CD4-positive, alpha-beta T cell treated with Interleukin-15 for 1 hour (primary cell): ENCODE data around the gene DYNLRB1.
A peak's percentile ranks its signal among the peaks of the same experiment; 100 is the strongest.

Experiments used
- DNase-seq: peaks from one replicate; pipeline ENCODE4 v3.0.0-alpha.2; 2020

Gene DYNLRB1

DNA sequence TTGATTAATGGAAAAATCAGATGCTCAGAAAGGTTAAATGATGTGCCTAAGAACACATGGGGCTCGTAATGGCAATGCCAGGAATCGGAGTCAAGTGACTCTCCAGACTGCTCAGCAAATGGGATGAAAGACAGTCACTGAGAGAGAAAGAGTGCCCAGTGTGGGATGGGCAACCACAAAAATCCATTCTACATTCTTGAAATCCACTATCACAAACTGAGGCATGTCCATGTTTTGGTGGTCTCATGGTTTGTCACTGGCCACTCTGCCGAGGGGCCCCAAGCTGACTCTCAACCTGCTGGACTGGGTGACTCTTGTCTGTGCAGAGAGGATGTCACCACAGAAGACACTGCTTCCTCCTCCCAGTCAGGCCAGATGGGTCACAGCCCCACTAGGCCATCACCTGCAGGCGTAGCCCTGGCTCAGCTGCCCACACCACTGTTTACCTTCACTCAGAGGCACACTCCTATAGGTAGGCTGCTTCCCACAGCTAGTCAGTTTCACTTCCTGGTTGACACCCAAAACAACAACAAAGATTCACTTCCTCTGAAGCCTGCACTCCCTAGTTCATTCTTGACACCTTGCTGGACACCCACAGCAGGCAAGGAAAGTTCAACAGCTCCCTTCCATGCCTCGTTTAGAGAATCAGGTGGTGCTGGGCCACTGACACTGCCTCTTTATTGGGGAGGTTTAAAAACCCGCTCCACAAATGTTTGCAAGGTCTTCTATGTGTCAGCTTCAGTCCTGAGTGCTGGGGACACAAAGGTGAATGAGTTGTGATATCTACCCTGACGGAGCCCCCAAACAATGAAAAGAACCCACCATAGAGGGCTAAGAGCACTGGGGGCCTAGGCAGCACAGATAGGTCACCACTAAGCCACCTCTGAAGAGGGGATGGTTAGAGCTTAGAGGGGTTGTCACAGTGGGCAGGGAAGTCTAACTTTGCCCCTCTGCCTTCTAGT, 64.0 kb downstream of the DYNLRB1 start:
- DNase-seq: peak; percentile 30

DNA sequence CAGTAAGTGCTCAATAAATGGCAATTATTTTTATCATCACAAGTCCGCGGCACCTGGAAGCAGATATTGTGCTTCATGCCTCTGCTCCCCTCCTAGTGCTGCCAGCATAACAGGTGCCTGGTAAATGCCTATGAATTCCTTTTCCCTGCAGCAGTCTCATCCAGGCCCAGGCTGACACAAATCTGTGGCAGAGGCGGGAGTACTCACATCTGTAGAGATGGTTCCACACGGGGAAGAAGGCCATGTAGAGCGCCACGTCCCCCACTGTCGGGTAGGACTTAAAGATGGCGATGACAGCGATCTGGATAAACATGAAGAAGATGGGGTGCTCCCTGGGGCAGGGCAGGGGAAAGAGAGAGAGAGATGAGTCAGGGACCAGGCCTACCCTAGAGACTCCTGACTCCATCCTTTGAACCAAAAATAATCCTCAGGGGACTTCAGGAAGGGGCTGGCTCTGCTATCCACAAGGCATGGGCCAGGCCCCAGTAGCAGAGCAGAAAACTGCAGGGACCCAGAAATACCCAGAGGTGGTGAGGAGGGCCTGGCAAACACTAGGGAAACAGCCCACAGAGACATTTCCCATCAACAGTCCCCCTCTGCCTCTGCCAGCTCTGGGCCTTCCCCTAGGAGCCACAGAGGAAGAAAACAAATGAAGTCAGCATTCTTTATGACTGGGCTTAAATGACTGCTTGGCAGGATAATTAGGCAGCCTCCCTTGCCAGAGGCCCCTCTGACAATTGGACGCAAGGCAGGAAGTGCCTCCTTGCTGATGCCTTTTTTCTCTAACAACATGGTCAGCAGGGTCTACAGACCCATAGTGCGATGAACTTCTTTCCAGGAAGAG, 65.3 kb downstream of the DYNLRB1 start:
- no peak for DNase-seq

DNA sequence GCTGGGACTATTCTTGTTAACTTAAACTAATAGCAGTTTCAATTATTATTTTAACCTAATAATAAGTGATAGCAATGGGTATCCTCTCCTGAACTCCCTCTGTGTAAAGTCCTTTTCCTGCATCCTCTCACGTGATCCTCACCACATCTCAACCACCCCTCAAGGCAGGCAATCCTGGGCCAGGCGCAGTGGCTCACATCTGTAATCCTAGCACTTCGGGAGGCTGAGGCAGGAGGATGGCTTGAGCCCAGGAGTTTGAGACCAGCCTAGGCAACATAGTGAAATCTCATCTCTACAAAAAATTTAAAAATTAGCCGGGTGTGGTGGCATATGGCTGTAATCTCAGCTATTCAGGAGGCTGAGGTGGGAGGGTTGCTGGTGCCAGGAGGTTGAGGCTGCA, 66.0 kb downstream of the DYNLRB1 start:
- DNase-seq: no peak

DNA sequence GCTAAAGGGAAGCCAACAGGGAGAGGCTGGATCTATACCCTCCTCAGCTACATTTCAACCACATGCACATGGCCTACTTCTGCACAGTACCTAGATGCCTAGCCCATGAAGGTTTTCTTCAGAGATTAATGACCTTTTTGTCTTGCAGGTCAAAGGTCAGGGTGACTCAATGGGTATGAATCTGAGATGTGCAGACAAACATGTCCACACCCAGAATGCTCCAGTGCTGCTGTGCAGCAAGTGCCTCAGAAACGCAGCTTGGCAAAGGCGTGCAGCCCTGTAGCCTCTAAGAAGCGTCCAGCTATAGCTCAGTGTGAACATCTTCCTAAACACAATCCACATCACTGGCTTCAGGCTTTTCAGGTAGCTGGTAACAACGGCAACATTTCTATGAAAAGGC, 66.7 kb downstream of the DYNLRB1 start:
- DNase-seq: no peak

DNA sequence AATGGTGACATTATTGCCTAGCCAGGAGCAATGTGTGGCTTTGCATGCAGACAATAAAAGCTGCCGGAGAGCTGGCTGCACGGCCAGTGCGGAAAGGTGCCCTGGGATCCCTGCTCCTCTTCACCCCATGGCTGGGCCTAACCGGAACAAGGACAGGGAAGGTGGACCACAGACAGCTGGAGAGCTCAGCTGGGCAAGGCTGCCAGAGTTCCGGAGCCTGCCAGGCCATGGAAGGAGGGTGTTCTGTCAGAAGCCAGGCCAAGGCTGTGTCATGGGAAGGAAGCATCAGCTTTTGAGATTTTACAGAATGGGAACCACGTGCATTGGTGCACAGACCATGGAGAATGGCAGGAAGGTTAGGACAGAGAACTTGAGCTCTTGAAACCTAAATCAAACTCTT, 67.3 kb downstream of the DYNLRB1 start:
- no peak for DNase-seq

DNA sequence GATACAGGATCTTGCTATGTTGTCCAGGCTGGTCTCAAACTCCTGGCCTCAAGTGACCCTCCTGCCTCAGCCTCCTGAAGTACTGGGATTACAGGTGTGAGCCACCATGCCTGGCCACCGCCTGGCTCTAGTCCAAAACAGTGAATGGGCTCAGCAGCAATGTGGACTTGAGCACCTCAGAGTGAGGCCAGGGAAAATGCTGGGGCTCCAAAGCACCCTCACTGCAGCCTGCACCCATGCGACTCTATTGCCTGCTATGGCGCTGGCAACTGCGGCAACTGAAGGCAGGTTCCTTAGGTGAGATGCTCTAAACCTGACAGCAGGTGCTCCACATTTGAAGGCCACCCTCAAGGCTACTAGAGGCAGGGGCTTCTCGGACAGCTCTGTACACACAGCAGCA, 68.8 kb downstream of the DYNLRB1 start:
- no peak for DNase-seq

DNA sequence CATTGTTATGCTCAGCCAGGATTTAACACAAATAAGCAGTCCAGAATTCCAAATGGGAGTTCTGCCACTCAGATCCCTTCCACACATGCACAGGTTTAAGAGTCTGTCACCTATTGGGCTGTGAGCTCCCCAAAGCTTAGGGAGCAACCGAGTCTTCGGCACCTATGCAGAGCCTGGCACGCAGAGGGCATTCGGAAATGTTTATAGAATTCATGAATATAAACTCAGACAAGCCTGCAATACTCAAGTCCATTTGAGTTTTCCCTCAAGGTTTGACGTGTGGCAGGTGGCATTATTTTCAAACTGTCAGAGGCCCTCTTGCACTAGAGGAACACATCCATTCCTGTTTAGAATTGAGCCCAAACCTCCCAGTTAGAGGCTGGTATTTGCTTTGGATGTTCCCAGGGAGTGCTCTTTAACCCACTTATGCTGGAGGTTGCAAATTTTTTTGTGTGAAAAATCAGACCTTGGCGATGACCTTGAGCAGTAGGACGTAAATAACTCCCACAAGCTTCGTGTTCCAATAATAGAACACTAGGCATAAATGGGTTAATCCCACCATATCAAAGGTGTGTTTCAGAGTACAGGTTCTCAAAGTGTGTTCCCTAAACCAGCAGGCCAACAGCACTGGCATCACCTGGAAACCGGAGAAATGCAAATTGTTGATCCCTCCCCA, 70.4 kb downstream of the DYNLRB1 start:
- no peak for DNase-seq
